ENCODE measurements around the gene GATA1. TPM values are rescaled to one million over a fixed set of nuclear protein-coding genes. Genes with fewer than 3 reads are reported as not detected.

The GATA1 gene
- total RNA-seq, 2 experiments from 2014 or later: not detected

GRCh38 chrX:48826876-48827653, 40.7 kb downstream of the GATA1 start:
- ChIA-PET POLR2A (no interaction called here), CTCF (interaction anchor here (0.7 kb wide), 1 partner anchor 9 kb away, joined by 3 read pairs; no protein-coding TSS in a partner anchor)

DNA sequence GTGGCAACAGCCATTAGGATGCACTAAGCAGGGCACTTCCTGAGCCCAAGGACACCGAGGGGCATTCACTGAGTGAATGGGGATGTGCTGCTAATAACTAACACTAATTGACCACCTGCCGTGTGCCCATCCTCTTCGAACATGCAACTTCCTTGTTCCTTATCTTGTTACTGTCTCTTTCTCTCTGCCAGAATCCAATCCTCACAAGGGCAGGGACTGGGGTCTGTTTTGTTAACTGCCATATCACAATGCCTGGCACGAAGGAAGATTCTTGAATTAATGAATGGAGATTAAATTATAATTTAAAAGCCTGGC, 41.2 kb downstream of the GATA1 start:
- H3K4me1 Mint-ChIP-seq: peaks cover 6% of the 10 kb centered on the region
- H3K9me3 Mint-ChIP-seq: no peaks in the 10 kb centered on the region
- ChIA-PET CTCF (no interaction called here), POLR2A (no interaction called here)
- H3K36me3 Mint-ChIP-seq (ENCODE audit: low read depth): peaks cover 23% of the 10 kb centered on the region
- no peak overlapping the region for H3K4me3 Mint-ChIP-seq
- peaks cover 31% of the 10 kb centered on the region for H3K27me3 Mint-ChIP-seq
- H3K27ac Mint-ChIP-seq: no peak overlapping the region
- no peak for DNase-seq

More at GRCh38 chrX:48826876-48827653, 40.7 kb downstream of the GATA1 start:
- H3K27me3 Mint-ChIP-seq: peaks cover 27% of the 10 kb centered on the region
- H3K9me3 Mint-ChIP-seq: no peaks in the 10 kb centered on the region
- peaks cover 25% of the 10 kb centered on the region for H3K36me3 Mint-ChIP-seq (ENCODE audit: low read depth)
- DNase-seq: no peak
- H3K4me1 Mint-ChIP-seq: peaks cover 6% of the 10 kb centered on the region
- H3K27ac Mint-ChIP-seq: no peak overlapping the region
- H3K4me3 Mint-ChIP-seq: no peak overlapping the region

GRCh38 chrX:48829016-48829735, 42.8 kb downstream of the GATA1 start:
- Mint-ChIP-seq H3K27ac (no peak overlapping the region), H3K4me3 (no peak overlapping the region), H3K9me3 (no peaks in the 10 kb centered on the region), H3K4me1 (peaks cover 9% of the 10 kb centered on the region), H3K36me3 (ENCODE audit: low read depth) (peaks cover 17% of the 10 kb centered on the region), H3K27me3 (peaks cover 43% of the 10 kb centered on the region)
- ChIA-PET CTCF (no interaction called here), POLR2A (no interaction called here)
- DNase-seq: no peak

- Mint-ChIP-seq H3K4me3 (no peak overlapping the region), H3K36me3 (ENCODE audit: low read depth) (peaks cover 6% of the 10 kb centered on the region), H3K4me1 (peaks cover 14% of the 10 kb centered on the region), H3K9me3 (no peaks in the 10 kb centered on the region), H3K27me3 (peaks cover 56% of the 10 kb centered on the region), H3K27ac (no peak overlapping the region)
- CTCF ChIA-PET: no interaction called here
- no peak for DNase-seq
- POLR2A ChIA-PET: no interaction called here
Measured at GRCh38 chrX:48831136-48831908, 44.9 kb downstream of the GATA1 start.

GRCh38 chrX:48831909-48832291, 45.5 kb downstream of the GATA1 start:
- Mint-ChIP-seq H3K4me1 (peaks cover 14% of the 10 kb centered on the region), H3K4me3 (no peak overlapping the region), H3K27ac (no peak overlapping the region), H3K9me3 (no peaks in the 10 kb centered on the region), H3K36me3 (ENCODE audit: low read depth) (peaks cover 6% of the 10 kb centered on the region), H3K27me3 (peaks cover 59% of the 10 kb centered on the region)
- DNase-seq: no peak
- ChIA-PET POLR2A (no interaction called here), CTCF (no interaction called here)

- CTCF ChIA-PET: no interaction called here
- DNase-seq: no peak
- Mint-ChIP-seq H3K9me3 (no peaks in the 10 kb centered on the region), H3K36me3 (ENCODE audit: low read depth) (peaks cover 3% of the 10 kb centered on the region), H3K4me1 (peaks cover 11% of the 10 kb centered on the region), H3K27ac (no peak overlapping the region), H3K4me3 (no peak overlapping the region), H3K27me3 (peaks cover 49% of the 10 kb centered on the region)
- POLR2A ChIA-PET: no interaction called here
Measured at GRCh38 chrX:48833542-48834138, 47.2 kb downstream of the GATA1 start.

- H3K27ac Mint-ChIP-seq: no peak overlapping the region
- ChIA-PET POLR2A (no interaction called here), CTCF (no interaction called here)
Measured at GRCh38 chrX:48834383-48834709, 48.0 kb downstream of the GATA1 start.

GRCh38 chrX:48835524-48836329, 49.3 kb downstream of the GATA1 start, which contains the start of gene PCSK1N:
Gene PCSK1N (minus strand): TSS chrX:48835610. CDS start chrX:48835532, 78 bp downstream.
- no peak for DNase-seq
- CTCF ChIA-PET: interaction anchor here (0.6 to 0.7 kb wide), 2 partner anchors 9 to 34 kb away, joined by 3 read pairs; partner anchors contain the start of gene HDAC6
- Mint-ChIP-seq H3K9me3 (no peaks in the 10 kb centered on the region), H3K27me3 (peaks cover 39% of the 10 kb centered on the region), H3K4me1 (peaks cover 11% of the 10 kb centered on the region), H3K27ac (no peak within 1 kb of the TSS), H3K4me3 (peak within 1 kb of the TSS; percentile 66), H3K36me3 (ENCODE audit: low read depth) (peaks cover 3% of the 10 kb centered on the region)
- POLR2A ChIA-PET: no interaction called here

More at GRCh38 chrX:48834383-48834709, 48.0 kb downstream of the GATA1 start:
- H3K36me3 Mint-ChIP-seq (ENCODE audit: low read depth): peaks cover 3% of the 10 kb centered on the region
- H3K4me3 Mint-ChIP-seq: peak overlapping the region; percentile 66
- DNase-seq: no peak
- H3K27me3 Mint-ChIP-seq: peaks cover 46% of the 10 kb centered on the region
- H3K4me1 Mint-ChIP-seq: peaks cover 11% of the 10 kb centered on the region
- H3K9me3 Mint-ChIP-seq: no peaks in the 10 kb centered on the region

GRCh38 chrX:48839686-48840085, 53.3 kb downstream of the GATA1 start:
- POLR2A ChIA-PET: no interaction called here
- H3K9me3 Mint-ChIP-seq: no peaks in the 10 kb centered on the region
- CTCF ChIA-PET: no interaction called here
- peaks cover 2% of the 10 kb centered on the region for H3K36me3 Mint-ChIP-seq (ENCODE audit: low read depth)
- H3K4me3 Mint-ChIP-seq: no peak overlapping the region
- peaks cover 3% of the 10 kb centered on the region for H3K4me1 Mint-ChIP-seq
- no peak overlapping the region for H3K27ac Mint-ChIP-seq
- DNase-seq: no peak
- peaks cover 19% of the 10 kb centered on the region for H3K27me3 Mint-ChIP-seq

Other genes with a start within 250 kb of the GATA1 start
- gene TBC1D25, start 246.9 kb upstream of the GATA1 start, total RNA-seq: 10 to 100 TPM; 21.7 to 22.3 TPM
- 100 to 1,000 TPM; 180 to 182 TPM for gene RBM3, start 212.1 kb upstream of the GATA1 start, total RNA-seq
- 10 to 100 TPM; 48.5 to 53.5 TPM for gene WDR13, start 189.1 kb upstream of the GATA1 start, total RNA-seq
- gene WAS, start 102.8 kb upstream of the GATA1 start, total RNA-seq: 100 to 1,000 TPM; 156 to 157 TPM
- 10 to 100 TPM; 30.3 to 33.2 TPM for gene SUV39H1, start 89.9 kb upstream of the GATA1 start, total RNA-seq
- not detected for gene GLOD5, start 24.8 kb upstream of the GATA1 start, total RNA-seq
- 10 to 100 TPM; 89.0 to 90.3 TPM for gene HDAC6, start 15.5 kb downstream of the GATA1 start, total RNA-seq
- not detected for gene ERAS, start 39.9 kb downstream of the GATA1 start, total RNA-seq
- gene PCSK1N, start 49.0 kb downstream of the GATA1 start, total RNA-seq: 1 to 10 TPM; 1.4 to 1.6 TPM
- 10 to 100 TPM; 55.2 to 60.6 TPM for gene TIMM17B, start 111.2 kb downstream of the GATA1 start, total RNA-seq
- 10 to 100 TPM; 78.5 to 79.6 TPM for gene PQBP1, start 111.3 kb downstream of the GATA1 start, total RNA-seq
- gene SLC35A2, start 125.1 kb downstream of the GATA1 start, total RNA-seq: 10 to 100 TPM; 17.9 to 18.3 TPM
- gene PIM2, start 132.4 kb downstream of the GATA1 start, total RNA-seq: 100 to 1,000 TPM; 354 to 359 TPM
- gene OTUD5, start 171.0 kb downstream of the GATA1 start, total RNA-seq: 10 to 100 TPM; 63.2 to 63.7 TPM
- 1 to 10 TPM; 4.9 TPM for gene KCND1, start 185.3 kb downstream of the GATA1 start, total RNA-seq
- gene GRIPAP1, start 215.7 kb downstream of the GATA1 start, total RNA-seq: 100 to 1,000 TPM; 104 to 116 TPM

All from activated CD4-positive, alpha-beta memory T cell treated with anti-CD3 and anti-CD28 coated beads, Interleukin-2, amount 10 ng/mL, durations not matched to agents 7 days and 5 days (primary cell).